IMR-90 (cell line): ENCODE data around the gene RAB3GAP2. TPM values are rescaled to one million over a fixed set of nuclear protein-coding genes. Genes with fewer than 3 reads are reported as not detected.

Experiments
- ATAC-seq: fragments of 200-7000 bp; cut with Tn5 transposase; 2 replicates; pipeline ENCODE4 v1.9.1; 2020; ENCODE audit warnings: low read depth, mild to moderate bottlenecking, moderate library complexity
- BruUV-seq: library from RNA; stranded (reverse); fragments of 400-500 nt; replicated peaks from 2 replicates; lab custom pipeline; 2021; lab: Mats Ljungman, UMichigan
- CTCF ChIA-PET: fragments of 300-600 bp; formaldehyde crosslinking; extraction: SDS; loops from one replicate; lab custom pipeline; 2021; ENCODE audit warnings: antibody characterized with exemption; lab: Yijun Ruan, JAX
- POLR2A ChIA-PET: fragments of 300-600 bp; sonication (Branson Sonifier 250); formaldehyde crosslinking; loops from one replicate; lab custom pipeline; 2022; ENCODE audit warnings: antibody characterized with exemption; ENCODE audit not compliant: unreplicated experiment; lab: Charles Lee
- DNase-seq: peaks from one replicate; pipeline ENCODE4 v3.0.0; 2013
- H2AFZ ChIP-seq: replicated peaks from 2 replicates; pipeline ENCODE3; 2013; ENCODE audit warnings: low read length, mild to moderate bottlenecking; ENCODE audit not compliant: poor library complexity
- H2AK5ac ChIP-seq: 2 replicates; pipeline ENCODE4 v1.6.1; 2013; ENCODE audit warnings: low read depth, low read length, inconsistent platforms
- H2AK9ac ChIP-seq: replicated peaks from 2 replicates; pipeline ENCODE3; 2013; ENCODE audit warnings: mild to moderate bottlenecking, low read depth, low read length, moderate library complexity; ENCODE audit not compliant: poor library complexity
- H2BK120ac ChIP-seq: 2 replicates; pipeline ENCODE4 v1.6.1; 2013; ENCODE audit warnings: low read depth, low read length, inconsistent platforms
- H2BK15ac ChIP-seq: 3 replicates; pipeline ENCODE4 v1.6.1; 2013; ENCODE audit warnings: low read depth, low read length, inconsistent platforms
- H2BK20ac ChIP-seq: 2 replicates; pipeline ENCODE4 v1.6.1; 2013; ENCODE audit warnings: low read depth, mild to moderate bottlenecking, inconsistent platforms, low read length, moderate library complexity
- H2BK5ac ChIP-seq: 2 replicates; pipeline ENCODE4 v1.6.1; 2013; ENCODE audit warnings: mild to moderate bottlenecking, low read depth, low read length, inconsistent platforms; ENCODE audit not compliant: poor library complexity, severe bottlenecking
- H3K14ac ChIP-seq: replicated peaks from 2 replicates; pipeline ENCODE4 v1.6.1; 2013; ENCODE audit warnings: low read depth, low read length, inconsistent platforms
- H3K18ac ChIP-seq: 2 replicates; pipeline ENCODE4 v1.6.1; 2013; ENCODE audit warnings: low read depth, low read length, control low read depth
- H3K23ac ChIP-seq: 2 replicates; pipeline ENCODE4 v1.6.1; 2013; ENCODE audit warnings: low read depth, low read length, inconsistent platforms
- H3K27ac ChIP-seq: 2 replicates; pipeline ENCODE4 v1.5.1; 2013; ENCODE audit warnings: mild to moderate bottlenecking, control low read depth, low read length; ENCODE audit not compliant: insufficient read depth
- H3K27me3 ChIP-seq: 2 replicates; pipeline ENCODE4 v1.6.1; 2013; ENCODE audit warnings: low read length; ENCODE audit not compliant: control insufficient read depth, insufficient read depth
- H3K36me3 ChIP-seq: 2 replicates; pipeline ENCODE4 v1.6.1; 2013; ENCODE audit warnings: low read length, mixed read lengths; ENCODE audit not compliant: control insufficient read depth, insufficient read depth
- H3K4ac ChIP-seq: 2 replicates; pipeline ENCODE4 v1.6.1; 2013; ENCODE audit warnings: low read depth, low read length, inconsistent platforms
- H3K4me1 ChIP-seq: 2 replicates; pipeline ENCODE4 v1.6.1; 2013; ENCODE audit warnings: low read length, mixed read lengths; ENCODE audit not compliant: control insufficient read depth, insufficient read depth
- H3K4me2 ChIP-seq: 2 replicates; pipeline ENCODE4 v1.6.1; 2013; ENCODE audit warnings: low read depth, mild to moderate bottlenecking, control low read depth, low read length, moderate library complexity
- H3K4me3 ChIP-seq: 2 replicates; pipeline ENCODE4 v1.5.1; 2013; ENCODE audit warnings: low read depth, mild to moderate bottlenecking, control low read depth, low read length, moderate library complexity; ENCODE audit not compliant: insufficient read depth
- H3K56ac ChIP-seq: 2 replicates; pipeline ENCODE4 v1.6.1; 2013; ENCODE audit warnings: low read length, inconsistent platforms; ENCODE audit not compliant: insufficient read depth; ENCODE audit errors: extremely low read depth
- H3K79me1 ChIP-seq, 2 experiments: 2 replicates each; pipeline ENCODE4 v1.6.1; 2013; ENCODE audit warnings: low read length in 2 of 2, inconsistent platforms in 1 of 2, low read depth in 1 of 2
- H3K9ac ChIP-seq: 2 replicates; pipeline ENCODE4 v1.6.1; 2013; ENCODE audit warnings: low read depth, low read length, control low read depth
- H3K9me1 ChIP-seq: 2 replicates; pipeline ENCODE4 v1.6.1; 2013; ENCODE audit warnings: low read length, inconsistent platforms; ENCODE audit not compliant: insufficient read depth
- H3K9me3 ChIP-seq: 2 replicates; pipeline ENCODE4 v1.6.1; 2013; ENCODE audit warnings: low read length; ENCODE audit not compliant: control insufficient read depth, insufficient read depth
- H4K20me1 ChIP-seq: 2 replicates; pipeline ENCODE4 v1.6.1; 2013; ENCODE audit warnings: low read length, inconsistent platforms; ENCODE audit not compliant: insufficient read depth
- H4K5ac ChIP-seq: 2 replicates; pipeline ENCODE4 v1.6.1; 2013; ENCODE audit warnings: mild to moderate bottlenecking, low read depth, low read length, control low read depth
- H4K8ac ChIP-seq, 2 experiments: 2 replicates each; pipeline ENCODE4 v1.6.1; 2013; ENCODE audit warnings: low read depth in 2 of 2, low read length in 2 of 2, control low read depth in 1 of 2, inconsistent platforms in 1 of 2
- H4K91ac ChIP-seq: 2 replicates; pipeline ENCODE4 v1.6.1; 2013; ENCODE audit warnings: low read depth, low read length, inconsistent platforms; ENCODE audit not compliant: insufficient read depth
- BHLHE40 ChIP-seq: fragments of 150-350 bp; IDR thresholded peaks from 2 replicates; pipeline ENCODE4 v1.6.1; 2016; ENCODE audit warnings: mild to moderate bottlenecking, low read depth, low read length
- CHD1 ChIP-seq: IDR thresholded peaks from 2 replicates; pipeline ENCODE4 v1.6.1; 2012; ENCODE audit warnings: low read depth, low read length, improper control_type of control experiment
- CTCF ChIP-seq: conservative IDR thresholded peaks from 2 replicates; pipeline ENCODE4 v1.5.1; 2012; ENCODE audit warnings: mild to moderate bottlenecking, low read depth, low read length, improper control_type of control experiment
- ELK1 ChIP-seq: fragments of 150-350 bp; IDR thresholded peaks from 2 replicates; pipeline ENCODE4 v1.6.1; 2016; ENCODE audit warnings: low read depth, mild to moderate bottlenecking, low read length, moderate library complexity, borderline replicate concordance
- MXI1 ChIP-seq: IDR thresholded peaks from 2 replicates; pipeline ENCODE4 v1.6.1; 2012; ENCODE audit warnings: low read depth, mild to moderate bottlenecking, low read length, moderate library complexity, borderline replicate concordance
- NFE2L2 ChIP-seq: fragments of 150-350 bp; IDR thresholded peaks from 2 replicates; pipeline ENCODE4 v1.6.1; 2016; ENCODE audit warnings: low read depth, mild to moderate bottlenecking, low read length
- RCOR1 ChIP-seq: IDR thresholded peaks from 2 replicates; pipeline ENCODE4 v1.6.1; 2012; ENCODE audit warnings: mild to moderate bottlenecking, low read length, improper control_type of control experiment; ENCODE audit not compliant: insufficient replicate concordance
- SMC3 ChIP-seq: fragments of 150-350 bp; IDR thresholded peaks from 2 replicates; pipeline ENCODE4 v1.6.1; 2016; ENCODE audit warnings: low read depth, mild to moderate bottlenecking, antibody characterized with exemption, low read length, moderate library complexity
- WGBS, 2 experiments: methylation state at CpG; one replicate each; pipeline versions ENCODE4 v1.1.5 to v1.1.7; 2013; ENCODE audit warnings: missing lambda C conversion rate in 2 of 2; ENCODE audit not compliant: insufficient read length in 1 of 2; ENCODE audit errors: extremely low coverage in 2 of 2; 5-methylcytosine and 5-hydroxymethylcytosine counted together
- dilution Hi-C: fragments of 300-500 bp; cut with HindIII; formaldehyde crosslinking; loops from one replicate; pipeline ENCODE4 v1.14.3; 2018; ENCODE audit warnings: low sequenced_read_pairs; ENCODE audit not compliant: unreplicated experiment
- in situ Hi-C: fragments of 300-500 bp; cut with MboI; formaldehyde crosslinking; loops from 3 replicates; pipeline ENCODE4 v1.14.3; 2019; ENCODE audit warnings: low sequenced_read_pairs, inconsistent platforms, mixed read lengths
- intact Hi-C: fragments of 100-400 bp; cut with micrococcal nuclease; formaldehyde crosslinking; loops from 2 replicates; pipeline ENCODE4 v1.10.0; 2022
- polyA plus RNA-seq, 3 experiments: library from polyadenylated mRNA; depleted of rRNA; stranded (reverse); fragments of >200 nt; gene quantifications; 2 replicates each; pipeline ENCODE4 v1.2.3, GENCODE V29; 2012; ENCODE audit warnings: low replicate concordance in 1 of 3
- total RNA-seq: library from RNA; depleted of rRNA; stranded (reverse); fragments of >200 nt; gene quantifications from 2 replicates; pipeline ENCODE4 v1.2.3, GENCODE V29; 2012

The RAB3GAP2 gene
- total and polyA plus RNA-seq, 2 of the 4 experiments (the other 2 are of a cell fraction), result 12.3 to 37.8 TPM

- Histone ChIP-seq H2AK9ac (no peak overlapping the region), H2BK15ac (no peak overlapping the region), H4K20me1 (peaks cover 15% of the 10 kb centered on the region), H3K4me2 (no peak overlapping the region), H2BK20ac (no peak overlapping the region), H3K23ac (no peak overlapping the region), H3K4ac (no peak overlapping the region), H2AK5ac (no peak overlapping the region), H3K27me3 (no peaks in the 10 kb centered on the region), H3K9me3 (no peaks in the 10 kb centered on the region), H2AFZ (no peak overlapping the region), H2BK120ac (no peak overlapping the region), H3K27ac (no peak overlapping the region), H3K18ac (no peak overlapping the region), H3K9ac (no peak overlapping the region), H4K5ac (no peak overlapping the region), H3K56ac (no peak overlapping the region), H3K14ac (no peak overlapping the region), H3K36me3 (0 out of 2 replicates have a peak, but pooled peaks cover 2% of the 10 kb centered on the region), H4K8ac (no peak overlapping the region), H3K79me1 (peaks cover 11 to 34% of the 10 kb centered on the region in 2 experiments), H3K4me3 (no peak overlapping the region), H4K91ac (no peak overlapping the region), H3K4me1 (0 out of 2 replicates have a peak, but pooled peaks cover 2% of the 10 kb centered on the region), H2BK5ac (no peak overlapping the region), H3K9me1 (no peaks in the 10 kb centered on the region)
- in situ Hi-C loops, result no loop called here
- no peak for DNase-seq
- dilution Hi-C loops, result no loop called here
- ChIA-PET POLR2A (no interaction called here), CTCF (interaction anchor here (0.6 to 1.1 kb wide), 5 partner anchors 9 to 388 kb away, joined by 3 to 4 read pairs (median 3); no protein-coding TSS in a partner anchor)
- ATAC-seq, result no peak
- no CpG with 5 or more reads among the region's 2 CpGs for WGBS, 2 experiments
- intact Hi-C loops, result loop anchor here (10.0 kb wide), 1 partner anchor 307 kb away; the partner anchor contains the start of gene MARK1
- TF ChIP-seq SMC3, result no peak
- no peak for TF ChIP-seq BHLHE40
- TF ChIP-seq ELK1, result no peak
- TF ChIP-seq RCOR1, result no peak
- no peak for TF ChIP-seq NFE2L2
- 0 out of 2 replicates have a peak, but pooled peaks have one; percentile 9 for TF ChIP-seq CTCF
- no peak for TF ChIP-seq MXI1
- TF ChIP-seq CHD1, result no peak
- BruUV-seq, result no TSS peak
These were observed 54.8 kb downstream of the RAB3GAP2 start for GRCh38 chr1:220217383-220217988.
